GM21723 (cell line): ENCODE measurements around the gene SLC6A12.
"Not testable (repeated sequence)": the region's sequence is repeated elsewhere in the genome, so short reads cannot be mapped to it uniquely, and the experiment has no call there.

Source experiments
- ATAC-seq: cut with Tn5 transposase; IDR thresholded peaks from one replicate; pipeline ENCODE4 v1.9.1; 2021; ENCODE audit warnings: mild to moderate bottlenecking, moderate library complexity; ENCODE audit not compliant: unreplicated experiment

SLC6A12 gene

DNA sequence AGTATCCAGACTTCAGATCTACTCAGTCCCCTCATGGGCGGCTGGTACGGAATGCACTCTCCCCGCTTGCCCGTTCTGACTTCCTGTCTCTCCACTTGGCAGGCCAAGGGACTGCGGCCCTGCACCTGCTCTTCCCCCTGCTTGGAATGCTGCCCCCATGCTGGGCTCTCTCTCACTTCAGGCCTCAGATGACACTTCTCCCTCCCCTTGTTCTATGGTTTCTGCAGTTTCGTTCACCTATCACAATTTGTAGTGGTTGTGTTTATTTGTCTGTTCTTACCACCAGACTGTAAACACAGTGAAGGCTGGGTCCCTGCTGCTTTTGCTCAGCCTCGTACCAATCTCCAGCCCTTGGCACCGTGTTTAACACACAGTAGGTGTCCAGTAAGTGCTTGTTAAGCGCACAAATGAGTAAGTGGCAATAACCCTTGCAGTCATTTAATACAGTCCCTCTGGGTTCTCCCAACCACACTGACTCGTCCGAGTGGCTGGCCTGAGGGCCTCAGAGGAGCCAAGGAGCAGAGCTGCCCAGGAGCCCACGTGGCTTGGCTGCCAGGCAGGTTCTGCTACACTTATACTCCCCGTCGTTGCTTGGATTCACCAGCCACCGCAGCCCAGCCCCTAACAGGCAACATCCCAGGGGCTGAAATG, 11.8 kb downstream of the SLC6A12 start:
- no peak for ATAC-seq

DNA sequence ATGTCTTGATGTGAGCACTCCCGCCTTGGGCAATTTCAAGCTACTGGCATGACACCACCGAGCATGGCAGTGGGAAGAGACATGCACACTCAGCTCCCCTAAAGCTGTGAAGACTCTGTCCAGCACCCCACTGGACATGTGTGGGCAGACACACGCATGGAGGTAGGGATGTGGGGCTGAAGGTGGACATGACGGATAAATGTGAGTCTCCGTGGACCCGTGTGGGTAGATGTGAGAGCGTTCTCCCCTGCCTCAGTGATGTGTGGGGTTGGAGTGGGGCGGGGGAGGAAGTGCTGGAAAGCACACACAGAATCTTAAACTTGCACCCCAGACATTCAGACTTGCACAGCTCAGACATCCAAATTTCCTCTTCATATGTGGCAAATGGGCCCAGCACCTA, 12.6 kb downstream of the SLC6A12 start:
- ATAC-seq = no peak

DNA sequence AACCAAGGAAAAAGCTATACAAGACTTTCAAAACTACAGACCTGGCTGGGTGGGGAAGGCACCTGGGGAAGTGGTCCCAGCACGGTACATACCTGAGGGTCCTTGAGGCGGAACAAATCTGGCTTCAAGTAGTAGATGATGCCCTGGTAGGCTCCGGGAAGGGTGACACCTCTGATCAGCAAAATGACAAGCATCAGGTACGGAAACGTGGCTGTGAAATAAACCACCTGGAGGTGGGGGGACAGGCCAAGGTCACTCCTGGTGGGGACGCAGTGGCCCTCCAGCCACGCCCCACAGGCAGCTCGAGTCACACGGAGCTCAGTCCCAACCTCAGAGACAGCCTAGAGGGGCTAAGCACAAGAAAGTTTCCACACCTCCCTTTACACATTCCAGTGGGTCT, 15.3 kb downstream of the SLC6A12 start:
- ATAC-seq = no peak

- ATAC-seq = no peak
Observed at GRCh38 chr12:197911-198695, 15.9 kb downstream of the SLC6A12 start.

- ATAC-seq = no peak
Observed at GRCh38 chr12:197347-197746, 16.6 kb downstream of the SLC6A12 start.

- ATAC-seq = no peak
Observed at GRCh38 chr12:196436-196835, 17.5 kb downstream of the SLC6A12 start.

GRCh38 chr12:195951-196350, 18.0 kb downstream of the SLC6A12 start:
- ATAC-seq = no peak

DNA sequence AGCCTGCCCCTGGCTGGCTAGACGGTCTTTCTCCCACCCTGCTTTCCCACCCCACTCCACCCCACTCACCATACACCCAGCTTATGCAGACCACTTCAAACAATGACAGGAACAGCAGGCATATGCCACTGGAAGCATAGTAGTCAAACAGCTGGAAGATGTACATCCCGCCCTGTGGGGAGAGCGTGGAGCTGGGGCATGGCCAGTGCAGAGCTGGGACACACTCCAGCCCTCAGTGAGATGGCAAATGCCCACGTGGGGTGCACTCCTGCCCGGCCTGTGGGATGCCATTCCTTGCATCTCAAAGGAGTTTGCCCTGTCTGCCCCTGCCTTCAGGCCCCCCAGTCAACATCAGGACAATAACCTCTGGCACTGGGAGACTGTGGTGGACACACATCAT, 18.8 kb downstream of the SLC6A12 start:
- ATAC-seq = no peak

- ATAC-seq = no peak
Observed at GRCh38 chr12:194276-194675, 19.7 kb downstream of the SLC6A12 start.

GRCh38 chr12:193261-193660, 20.7 kb downstream of the SLC6A12 start:
- no peak for ATAC-seq

DNA sequence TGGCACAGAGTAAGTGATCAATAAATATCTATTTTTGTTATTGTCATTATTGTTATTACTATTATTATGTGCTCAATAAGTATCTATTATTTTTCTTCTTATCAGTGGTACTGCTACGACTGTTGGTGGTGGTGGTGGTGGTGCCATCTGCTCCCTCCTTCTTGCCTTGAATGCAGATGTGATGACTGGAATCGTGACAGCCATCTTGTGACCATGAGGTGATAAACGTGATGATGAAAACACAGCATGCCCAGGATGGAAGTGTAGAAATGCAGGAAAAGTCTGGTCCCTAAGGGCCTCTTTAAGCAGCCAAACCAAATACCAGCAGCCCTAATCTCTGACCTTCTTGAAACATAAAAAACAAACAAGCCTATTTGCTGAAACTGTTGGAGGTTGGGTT, 22.4 kb downstream of the SLC6A12 start:
- ATAC-seq = no peak

DNA sequence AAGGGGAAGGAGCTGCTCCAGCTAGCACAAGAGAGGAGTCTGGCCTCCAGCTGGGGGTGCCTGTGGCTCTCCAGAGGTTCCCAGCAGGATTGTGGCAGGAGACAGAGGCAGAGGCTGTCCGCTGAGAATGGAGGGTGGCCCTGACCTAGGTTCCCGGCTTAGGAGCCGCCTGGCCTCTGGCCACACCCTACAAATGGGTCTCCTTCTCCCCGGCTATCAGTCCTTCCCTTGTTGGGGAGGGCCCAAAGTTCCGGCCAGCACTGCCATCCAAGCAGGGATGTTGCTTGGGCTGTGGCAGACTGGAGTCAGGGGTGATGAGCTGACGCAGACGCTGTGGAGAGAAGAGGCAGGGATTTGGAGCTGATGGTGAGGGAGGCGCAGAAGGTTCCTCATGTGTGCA, 23.1 kb downstream of the SLC6A12 start:
- ATAC-seq = no peak

GRCh38 chr12:189622-189962, 24.4 kb downstream of the SLC6A12 start:
- no peak for ATAC-seq

DNA sequence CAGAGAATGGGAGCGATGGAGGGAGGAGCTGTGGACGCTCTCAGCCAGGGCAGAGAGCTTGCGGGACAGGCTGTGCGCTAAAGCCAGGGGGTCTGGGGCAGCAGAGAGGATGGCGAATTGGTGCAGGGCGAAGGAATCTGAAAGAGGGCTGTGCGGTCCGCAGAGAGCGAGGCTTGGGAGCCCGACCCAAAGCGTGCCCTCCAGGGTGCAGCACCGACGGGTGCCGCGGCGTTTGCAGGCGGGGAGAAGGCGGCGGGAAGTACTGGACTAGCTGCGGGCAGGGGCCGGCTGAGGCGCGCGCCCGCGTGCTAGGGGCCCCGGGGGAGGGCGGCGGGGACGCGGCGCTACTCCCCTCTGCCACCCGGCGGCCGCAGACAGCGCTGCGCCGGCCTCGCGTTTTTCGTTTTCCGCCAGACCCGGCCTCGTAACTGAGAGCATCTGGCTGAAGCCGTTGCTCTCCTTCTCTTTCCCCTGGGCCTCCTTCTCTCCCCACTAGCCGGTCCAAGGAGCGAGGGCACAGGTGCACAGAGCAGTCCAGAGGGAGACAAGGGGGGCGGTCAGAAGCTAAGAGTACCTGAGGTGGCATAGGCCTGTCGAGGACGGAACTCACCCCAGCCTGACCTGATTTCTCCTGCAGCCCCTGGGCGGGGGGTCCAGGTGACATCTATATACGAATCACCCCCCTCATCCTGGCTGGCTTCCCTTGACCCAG, 24.9 kb downstream of the SLC6A12 start:
- ATAC-seq = no peak

GRCh38 chr12:187986-188909, 25.7 kb downstream of the SLC6A12 start:
- not testable (repeated sequence) for ATAC-seq

- ATAC-seq = no peak
Observed at GRCh38 chr12:186006-186625, 27.8 kb downstream of the SLC6A12 start.

- ATAC-seq = no peak
Observed at GRCh38 chr12:185576-185955, 28.4 kb downstream of the SLC6A12 start.

DNA sequence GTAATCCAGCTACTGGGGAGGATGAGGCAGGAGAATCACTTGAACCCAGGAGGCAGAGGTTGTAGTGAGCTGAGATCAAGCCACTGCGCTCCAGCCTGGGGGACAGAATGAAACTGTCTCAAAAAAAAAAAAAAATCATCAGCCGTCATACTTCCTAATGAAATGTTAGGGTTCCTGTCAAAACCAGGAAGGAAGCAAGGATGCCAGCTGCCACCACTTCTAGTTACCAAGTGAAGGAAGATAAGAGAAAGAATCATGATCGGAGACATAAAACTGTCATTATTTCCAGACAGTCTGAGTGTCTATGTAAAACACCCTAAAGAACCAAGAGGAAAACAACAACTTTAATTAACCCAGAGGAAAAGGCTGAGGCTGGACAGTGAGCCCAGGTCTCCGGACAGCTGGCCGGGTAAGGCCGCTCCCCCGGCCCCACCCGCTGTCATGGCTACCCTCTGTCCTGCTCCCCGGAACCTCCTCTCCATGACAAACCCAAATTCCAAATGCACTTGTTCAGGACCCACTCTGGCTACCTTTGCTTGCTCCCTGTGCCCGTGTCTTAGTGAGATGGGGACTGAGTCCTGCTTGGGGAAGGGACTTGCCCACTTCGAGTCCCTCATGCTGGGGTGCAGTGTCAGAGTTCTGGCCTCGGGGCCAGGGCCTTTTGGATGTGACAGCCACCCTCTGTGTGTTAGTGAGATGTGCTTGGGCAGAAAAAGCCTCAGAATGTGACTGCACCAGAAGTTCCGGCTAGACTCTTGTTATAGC, 29.0 kb downstream of the SLC6A12 start:
- ATAC-seq = no peak

GRCh38 chr12:182381-182892, 31.5 kb downstream of the SLC6A12 start:
- no peak for ATAC-seq

DNA sequence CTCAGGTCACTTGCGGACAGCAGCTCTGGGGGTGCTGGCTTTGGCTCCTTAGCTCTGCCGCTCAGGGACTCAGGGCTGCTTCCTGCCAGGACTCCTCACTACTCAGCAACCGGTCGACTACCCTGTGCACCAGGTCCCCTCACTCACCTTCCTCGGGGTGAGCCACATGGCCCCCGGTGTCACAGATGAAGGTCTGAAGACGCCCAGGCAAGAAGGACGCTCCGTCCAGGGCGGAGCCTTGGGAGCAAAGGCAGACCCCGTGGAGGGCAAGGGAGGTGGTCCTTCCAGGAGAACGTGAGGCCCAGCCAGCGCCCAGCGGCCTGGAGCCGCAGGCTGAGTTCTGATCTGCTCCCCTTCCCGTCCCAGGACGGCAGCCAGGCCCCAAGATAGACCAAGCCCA, 32.0 kb downstream of the SLC6A12 start:
- no peak for ATAC-seq
